ENCODE data around the gene COPZ1. TPM values are rescaled to one million over a fixed set of nuclear protein-coding genes. Genes with fewer than 3 reads are reported as not detected.

The COPZ1 gene
- total and polyA plus RNA-seq, 9 of the 15 experiments (the other 6 are each of a cell fraction or from before 2014, with no cell fraction given) = 137 to 487 (median 233) TPM

DNA sequence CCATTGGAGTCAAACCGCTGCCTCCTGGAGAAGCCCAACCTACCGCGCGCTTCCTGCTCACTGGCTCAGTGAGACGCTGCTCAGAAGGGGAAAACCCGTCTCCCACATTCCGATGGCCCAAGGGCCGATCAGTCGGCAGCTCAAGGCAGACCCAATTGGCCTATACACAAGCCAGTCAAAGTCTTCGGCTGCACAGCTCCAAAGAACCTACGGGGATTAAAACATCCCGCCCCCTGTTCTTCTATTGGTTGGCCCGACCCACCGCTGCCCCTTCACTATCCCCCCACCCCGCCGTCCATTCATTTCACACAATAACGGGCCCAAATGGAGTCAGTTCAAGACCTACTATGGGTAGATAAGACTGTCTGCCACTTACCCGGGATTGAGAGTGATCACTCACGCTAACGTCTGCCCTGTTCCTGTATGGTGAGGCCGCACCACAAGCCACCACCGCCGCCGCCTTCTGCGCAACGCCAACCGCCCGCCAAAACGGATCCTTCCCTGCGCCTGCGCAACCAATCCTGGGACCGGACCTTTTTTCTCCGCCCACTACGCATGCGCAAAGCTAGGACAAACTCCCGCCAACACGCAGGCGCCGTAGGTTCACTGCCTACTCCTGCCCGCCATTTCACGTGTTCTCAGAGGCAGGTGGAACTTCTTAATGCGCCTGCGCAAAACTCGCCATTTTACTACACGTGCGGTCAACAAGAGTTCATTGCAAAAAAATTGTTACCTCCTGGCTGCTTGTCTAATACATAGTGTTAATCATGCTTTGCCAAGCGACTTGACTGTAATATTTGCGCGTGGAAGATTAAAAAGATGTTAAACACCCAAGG lies 45.1 kb upstream of the COPZ1 start, which contains the start of gene CBX5 (continued):
- TF ChIP-seq SNIP1 (IDR thresholded peaks at IDR 0.05; ENCODE audit: low read depth) = no peak
- no peak for TF ChIP-seq ARHGAP35 (IDR thresholded peaks at IDR 0.05; ENCODE audit: partially characterized antibody)
- no peak for TF ChIP-seq EP300 (IDR thresholded peaks at IDR 0.05; ENCODE audit: low read length)
- TF ChIP-seq HOXB6 (CRISPR knock-in tag; IDR thresholded peaks at IDR 0.05; ENCODE audit: borderline replicate concordance) = no peak
- TF ChIP-seq EZH2 (IDR thresholded peaks at IDR 0.05; ENCODE audit: borderline replicate concordance, low read depth, low read length) = no peak
- peak; percentile 98 for TF ChIP-seq POLR2A (conservative IDR thresholded peaks at IDR 0.05)
- TF ChIP-seq ESRRB (CRISPR knock-in tag; IDR thresholded peaks at IDR 0.05; ENCODE audit: borderline replicate concordance) = no peak
- TF ChIP-seq PML (IDR thresholded peaks at IDR 0.05; ENCODE audit: low read length) = peak; percentile 87
- TF ChIP-seq NR2F6 (CRISPR knock-in tag; IDR thresholded peaks at IDR 0.05) = no peak
- TF ChIP-seq ZNF449 (CRISPR knock-in tag; IDR thresholded peaks at IDR 0.05) = no peak
- 0 out of 2 replicates have a peak, but pooled peaks have one; percentile 7 for TF ChIP-seq NFE2 (IDR thresholded peaks at IDR 0.05; ENCODE audit: low read depth)
- 0 out of 2 replicates have a peak, but pooled peaks have one; percentile 20 for TF ChIP-seq RNF2 (IDR thresholded peaks at IDR 0.05)
- no peak for TF ChIP-seq PRPF4 (IDR thresholded peaks at IDR 0.05; ENCODE audit: insufficient read depth, low read depth, low read length, poor library complexity, severe bottlenecking)
- TF ChIP-seq ASH1L (IDR thresholded peaks at IDR 0.05; ENCODE audit: borderline replicate concordance, low read depth, partially characterized antibody) = peak; percentile 90
- TF ChIP-seq SETDB1 (IDR thresholded peaks at IDR 0.05; ENCODE audit: low read length) = no peak
- TF ChIP-seq NR4A1 (CRISPR knock-in tag; IDR thresholded peaks at IDR 0.05) = peak; percentile 26; the same call in 1 of the 2 replicates
- no peak for TF ChIP-seq NR4A1 (tag; IDR thresholded peaks at IDR 0.05)
- no peak for TF ChIP-seq SMARCB1 (IDR thresholded peaks at IDR 0.05; ENCODE audit: insufficient read length, low read depth)
- TF ChIP-seq RFX5 (IDR thresholded peaks at IDR 0.05; ENCODE audit: low read depth, low read length) = no peak; the same call in 1 of the 2 replicates
- TF ChIP-seq DACH1 (IDR thresholded peaks at IDR 0.05; ENCODE audit: partially characterized antibody) = no peak
- TF ChIP-seq CHD1 (IDR thresholded peaks at IDR 0.05; ENCODE audit: low read length) = no peak
- TF ChIP-seq TCF3 (CRISPR knock-in tag; IDR thresholded peaks at IDR 0.05) = no peak
- TF ChIP-seq NFIC (IDR thresholded peaks at IDR 0.05) = peak; percentile 17; the same call in 1 of the 2 replicates
- TF ChIP-seq IRF1 (CRISPR knock-in tag; IDR thresholded peaks at IDR 0.05; ENCODE audit: borderline replicate concordance) = no peak
- no peak for TF ChIP-seq RHOXF2B (CRISPR knock-in tag; conservative IDR thresholded peaks at IDR 0.05)
- TF ChIP-seq SRSF1 (IDR thresholded peaks at IDR 0.05; ENCODE audit: low read depth, low read length) = no peak
- TF ChIP-seq, protein P1, sequence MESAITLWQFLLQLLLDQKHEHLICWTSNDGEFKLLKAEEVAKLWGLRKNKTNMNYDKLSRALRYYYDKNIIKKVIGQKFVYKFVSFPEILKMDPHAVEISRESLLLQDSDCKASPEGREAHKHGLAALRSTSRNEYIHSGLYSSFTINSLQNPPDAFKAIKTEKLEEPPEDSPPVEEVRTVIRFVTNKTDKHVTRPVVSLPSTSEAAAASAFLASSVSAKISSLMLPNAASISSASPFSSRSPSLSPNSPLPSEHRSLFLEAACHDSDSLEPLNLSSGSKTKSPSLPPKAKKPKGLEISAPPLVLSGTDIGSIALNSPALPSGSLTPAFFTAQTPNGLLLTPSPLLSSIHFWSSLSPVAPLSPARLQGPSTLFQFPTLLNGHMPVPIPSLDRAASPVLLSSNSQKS (CRISPR knock-in tag; IDR thresholded peaks at IDR 0.05) = no peak
- TF ChIP-seq BACH1 (tag; IDR thresholded peaks at IDR 0.05) = no peak; the same call in 1 of the 2 replicates
- no peak for TF ChIP-seq ZNF212 (CRISPR knock-in tag; IDR thresholded peaks at IDR 0.05)
